HL-60/S4 (cell line): ENCODE measurements around the gene TTBK1.

Source experiments
- in situ Hi-C: fragments of 300-500 bp; cut with MboI; formaldehyde crosslinking; loops from 2 replicates; pipeline ENCODE4 v1.14.3; 2022; ENCODE audit warnings: low sequenced_read_pairs

Gene TTBK1

GRCh38 chr6:43269273-43270007 is 26.2 kb downstream of the TTBK1 start:
- in situ Hi-C loops: no loop called here

- in situ Hi-C loops: no loop called here
Observed at GRCh38 chr6:43271103-43271815, 28.0 kb downstream of the TTBK1 start.

GRCh38 chr6:43271944-43272343 is 28.7 kb downstream of the TTBK1 start:
- in situ Hi-C loops: no loop called here

DNA sequence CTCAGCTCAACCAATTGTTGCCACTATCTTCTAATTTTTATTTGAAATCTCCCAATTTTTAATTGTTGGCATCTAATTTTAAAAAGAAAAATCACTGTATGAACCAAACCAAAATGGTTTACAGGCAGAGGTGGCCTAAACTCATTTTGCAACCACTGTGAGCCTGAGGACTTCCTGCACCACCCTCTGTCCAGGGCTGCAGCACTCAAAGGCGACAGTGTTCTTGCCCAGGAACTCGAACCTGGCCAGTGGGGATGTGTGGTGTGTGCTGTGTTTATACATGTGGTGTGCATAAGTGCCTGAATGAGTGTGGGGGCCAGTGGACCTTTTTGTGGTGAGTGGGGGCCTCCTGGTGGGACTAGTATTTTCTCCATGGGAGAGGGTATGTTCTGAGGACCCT is 30.4 kb downstream of the TTBK1 start:
- in situ Hi-C loops: no loop called here

DNA sequence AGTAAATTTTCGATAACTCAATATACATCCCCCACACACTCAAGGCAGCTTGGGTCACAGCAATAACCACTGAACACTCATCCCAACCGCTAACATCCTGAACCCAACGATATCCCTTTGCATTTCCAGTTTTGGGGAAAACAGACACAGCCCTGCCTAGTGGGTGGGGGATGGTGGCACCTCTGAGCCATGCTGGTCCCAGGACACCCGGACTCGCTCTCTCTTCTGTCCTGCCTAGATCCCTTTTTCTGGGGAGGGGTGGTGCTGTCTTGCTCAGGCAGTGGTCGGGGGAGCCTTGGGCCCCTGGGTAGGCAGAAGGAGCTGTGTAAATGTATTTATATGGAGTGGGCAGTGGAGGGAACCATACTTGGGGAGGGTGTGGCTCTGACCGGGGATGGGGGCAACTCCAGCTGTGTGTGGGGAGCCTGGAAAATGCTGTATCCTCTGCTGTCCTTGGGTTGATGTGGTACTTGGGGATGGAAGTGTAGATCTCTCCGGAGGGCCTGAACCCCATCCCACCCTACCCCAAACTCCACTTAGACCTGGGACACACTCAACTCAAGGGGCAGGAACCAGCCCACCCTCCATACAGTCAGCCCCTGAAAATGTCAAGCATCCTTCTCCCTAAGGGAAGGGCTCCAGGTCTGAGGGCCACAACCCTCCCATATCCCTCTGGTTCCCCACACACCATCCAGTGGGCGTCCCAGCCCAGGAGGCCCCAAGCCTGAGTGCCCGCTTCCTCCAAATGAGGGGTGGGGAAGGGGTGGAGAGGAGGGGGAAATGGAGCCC is 31.0 kb downstream of the TTBK1 start:
- in situ Hi-C loops: no loop called here

DNA sequence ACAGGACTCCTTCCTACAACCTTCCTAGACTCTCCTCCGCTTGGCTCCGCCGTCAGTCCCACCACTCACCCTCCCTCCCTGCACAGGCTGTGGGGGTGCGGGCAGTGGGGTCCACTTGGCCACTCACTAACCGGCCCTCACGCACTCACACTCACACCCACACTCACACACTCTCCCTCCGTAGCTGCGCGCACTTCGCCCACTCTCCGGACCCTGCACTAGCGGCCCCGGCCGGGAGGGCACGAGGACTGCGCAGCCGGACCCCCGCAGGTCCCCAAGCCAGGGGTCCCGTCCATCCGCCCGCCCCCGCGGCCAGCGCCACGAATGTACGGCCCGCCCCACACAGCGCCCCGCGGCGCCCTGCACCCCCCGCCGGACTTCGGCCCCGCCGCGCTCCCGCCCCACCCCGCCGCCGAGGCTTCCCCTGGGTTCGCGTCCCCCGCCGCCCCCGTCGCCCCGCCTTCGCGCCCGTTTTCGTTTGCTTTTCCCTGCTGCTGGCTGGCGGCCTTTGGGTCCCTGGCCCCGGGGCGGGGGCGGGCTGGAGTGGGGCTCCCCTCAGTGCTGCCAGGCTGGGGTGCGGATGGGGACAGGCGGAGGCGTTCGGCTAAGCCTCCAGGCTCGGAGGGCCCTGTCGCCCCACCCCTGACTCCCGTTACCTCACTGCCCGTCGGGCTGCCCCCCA is 31.8 kb downstream of the TTBK1 start:
- in situ Hi-C loops: no loop called here

DNA sequence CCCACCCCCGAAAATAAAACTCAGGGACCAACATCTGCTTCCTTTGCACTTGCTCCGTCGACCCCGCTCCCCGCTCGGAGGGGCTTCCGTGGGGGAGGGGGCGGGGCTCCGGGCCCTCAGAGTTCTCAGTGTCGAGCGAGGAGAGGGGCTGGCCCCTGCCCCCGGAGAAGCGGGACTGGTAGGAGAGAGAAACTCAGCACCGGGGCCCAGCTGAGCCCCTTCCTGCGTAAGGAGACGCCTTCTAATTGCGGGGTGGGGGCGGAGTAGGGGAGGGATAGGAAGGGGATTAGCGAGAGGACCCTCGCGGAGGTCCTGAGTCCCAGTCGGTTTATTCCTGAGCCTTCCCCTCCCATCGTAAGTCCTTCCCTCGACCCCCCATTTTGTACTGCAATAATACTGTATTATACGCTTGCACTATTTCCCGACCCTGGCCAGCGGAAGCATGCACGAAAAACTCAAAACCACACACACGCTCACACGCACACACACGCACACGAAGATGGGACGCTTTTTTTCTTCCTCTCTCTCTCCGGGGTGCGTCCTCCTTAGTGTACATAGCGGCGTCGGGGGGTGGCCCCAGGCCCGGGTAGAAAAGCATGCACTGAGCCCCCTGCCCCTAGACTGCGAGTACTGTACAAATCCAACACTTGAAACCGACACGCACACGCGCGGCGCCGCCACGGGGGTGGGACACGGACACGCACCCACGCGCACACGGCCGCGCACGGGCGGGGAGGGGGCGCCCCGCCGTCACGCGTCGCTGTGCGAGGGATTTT is 32.7 kb downstream of the TTBK1 start:
- in situ Hi-C loops: no loop called here

DNA sequence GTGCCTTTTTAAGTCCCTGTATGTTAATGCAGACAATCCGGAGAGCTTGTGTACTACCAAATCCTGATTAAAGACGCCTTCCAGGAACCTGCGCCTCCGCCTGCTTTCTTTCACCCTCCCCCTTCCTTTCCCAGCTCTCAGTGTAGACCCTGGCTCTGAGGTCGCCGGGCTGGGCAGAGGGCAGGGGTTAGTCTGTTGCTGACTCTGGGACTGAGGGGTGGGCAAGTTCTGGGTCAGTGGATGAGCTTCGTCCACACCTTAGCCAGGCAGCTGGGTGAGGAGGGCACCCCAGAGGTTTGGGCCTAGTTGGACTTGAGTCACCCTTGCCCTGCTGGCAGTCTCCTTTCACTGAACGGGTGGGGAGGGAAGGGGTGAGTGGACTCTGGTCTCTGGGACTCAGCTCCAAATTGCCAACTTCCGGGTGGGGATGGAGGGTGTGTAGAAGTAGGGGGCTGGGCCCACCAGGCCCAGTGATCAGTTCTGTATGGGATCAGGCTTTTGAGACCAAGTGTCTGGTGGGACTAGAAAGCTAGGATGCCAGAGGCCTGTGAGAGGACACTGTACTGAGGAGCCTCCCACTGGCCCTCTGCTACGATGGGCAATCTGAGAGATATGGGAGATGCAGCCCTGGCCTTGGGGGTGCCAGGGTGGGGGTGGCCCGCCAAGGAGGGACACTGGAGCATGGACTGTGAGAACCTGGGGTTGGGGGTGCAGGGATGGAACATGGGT is 33.5 kb downstream of the TTBK1 start:
- in situ Hi-C loops: no loop called here

DNA sequence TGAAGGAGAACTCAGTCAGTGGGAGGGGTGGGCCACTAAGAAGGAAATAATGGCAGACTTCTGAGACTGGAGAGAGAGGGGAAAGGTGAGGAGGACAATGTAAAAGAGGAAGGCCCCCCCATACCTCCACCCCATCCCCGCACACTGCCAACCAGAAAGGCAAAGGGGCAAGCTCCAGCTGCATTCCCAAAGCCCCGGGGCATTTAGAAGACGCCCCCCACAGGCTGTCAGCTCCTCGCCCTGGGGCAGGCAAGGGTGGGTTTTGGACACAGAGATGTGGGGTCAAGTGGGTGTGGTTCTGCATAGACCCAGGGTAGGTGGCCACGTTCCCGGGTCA is 34.0 kb downstream of the TTBK1 start:
- in situ Hi-C loops: no loop called here

DNA sequence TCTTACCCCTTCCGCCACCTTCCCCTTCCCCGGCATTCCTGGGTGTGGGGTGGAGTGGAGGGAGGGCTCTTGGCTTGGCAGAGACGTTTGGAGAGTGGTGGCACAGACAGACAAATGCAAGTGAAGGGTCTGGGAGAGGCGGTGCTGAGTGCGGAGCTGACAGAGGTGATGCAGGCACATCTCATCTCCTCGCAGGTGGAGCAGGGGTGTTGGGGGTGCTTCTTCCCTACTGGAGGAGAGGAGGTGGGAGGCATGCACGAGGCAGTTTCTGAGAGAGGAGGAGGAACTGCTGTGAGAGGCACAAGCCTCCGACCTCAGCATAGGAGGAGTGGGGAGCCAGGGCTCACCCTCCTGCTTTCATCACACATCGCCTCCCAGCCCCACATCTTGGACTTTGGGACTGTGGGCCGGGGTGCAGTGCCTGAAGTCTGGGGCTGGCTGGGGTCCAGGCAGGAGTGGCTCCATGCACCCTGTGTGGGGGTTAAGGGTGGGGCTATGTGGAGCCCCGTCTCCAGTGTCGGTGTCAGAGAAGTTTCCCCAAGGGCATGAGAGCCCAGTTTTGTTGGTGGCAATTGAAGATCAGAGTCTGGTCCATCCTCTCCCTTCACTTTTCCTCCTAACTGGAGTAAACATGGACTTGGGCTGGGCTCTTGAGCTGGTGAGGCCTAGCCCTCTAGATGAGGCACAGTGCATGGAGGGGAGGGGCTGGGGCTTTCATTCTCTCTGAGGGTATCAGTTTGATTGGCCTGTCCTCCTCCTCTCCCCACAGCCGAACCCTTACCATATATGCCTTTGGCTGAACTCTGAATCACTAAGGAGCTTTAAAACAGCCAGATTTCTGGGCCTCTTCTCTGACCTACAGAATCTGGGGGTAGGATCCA is 34.6 kb downstream of the TTBK1 start:
- in situ Hi-C loops: no loop called here

- in situ Hi-C loops: no loop called here
Observed at GRCh38 chr6:43278524-43279078, 35.3 kb downstream of the TTBK1 start.

GRCh38 chr6:43280234-43280633 is 37.0 kb downstream of the TTBK1 start:
- in situ Hi-C loops: no loop called here

GRCh38 chr6:43282060-43282459 is 38.8 kb downstream of the TTBK1 start:
- in situ Hi-C loops: no loop called here

GRCh38 chr6:43282636-43283513 is 39.6 kb downstream of the TTBK1 start:
- in situ Hi-C loops: no loop called here

DNA sequence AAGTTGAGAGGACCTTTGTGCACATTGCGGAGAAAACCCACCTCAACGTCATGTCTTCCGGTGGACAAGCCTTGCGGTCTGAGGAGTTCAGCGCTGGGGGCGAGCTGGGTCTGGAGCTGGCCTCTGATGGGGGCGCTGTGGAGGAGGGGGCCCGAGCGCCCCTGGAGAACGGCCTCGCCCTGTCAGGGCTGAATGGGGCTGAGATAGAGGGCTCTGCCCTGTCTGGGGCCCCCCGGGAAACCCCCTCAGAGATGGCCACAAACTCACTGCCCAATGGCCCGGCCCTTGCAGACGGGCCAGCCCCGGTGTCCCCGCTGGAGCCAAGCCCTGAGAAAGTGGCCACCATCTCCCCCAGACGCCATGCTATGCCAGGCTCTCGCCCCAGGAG is 40.2 kb downstream of the TTBK1 start:
- in situ Hi-C loops: no loop called here

DNA sequence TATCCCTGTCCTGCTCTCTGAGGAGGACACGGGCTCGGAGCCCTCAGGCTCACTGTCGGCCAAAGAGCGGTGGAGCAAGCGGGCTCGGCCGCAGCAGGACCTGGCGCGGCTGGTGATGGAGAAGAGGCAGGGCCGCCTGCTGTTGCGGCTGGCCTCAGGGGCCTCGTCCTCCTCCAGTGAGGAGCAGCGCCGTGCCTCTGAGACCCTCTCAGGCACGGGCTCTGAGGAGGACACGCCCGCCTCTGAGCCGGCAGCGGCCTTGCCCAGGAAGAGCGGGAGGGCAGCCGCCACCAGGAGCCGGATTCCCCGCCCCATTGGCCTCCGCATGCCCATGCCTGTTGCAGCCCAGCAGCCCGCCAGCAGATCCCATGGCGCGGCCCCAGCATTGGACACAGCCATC is 40.6 kb downstream of the TTBK1 start:
- in situ Hi-C loops: no loop called here

DNA sequence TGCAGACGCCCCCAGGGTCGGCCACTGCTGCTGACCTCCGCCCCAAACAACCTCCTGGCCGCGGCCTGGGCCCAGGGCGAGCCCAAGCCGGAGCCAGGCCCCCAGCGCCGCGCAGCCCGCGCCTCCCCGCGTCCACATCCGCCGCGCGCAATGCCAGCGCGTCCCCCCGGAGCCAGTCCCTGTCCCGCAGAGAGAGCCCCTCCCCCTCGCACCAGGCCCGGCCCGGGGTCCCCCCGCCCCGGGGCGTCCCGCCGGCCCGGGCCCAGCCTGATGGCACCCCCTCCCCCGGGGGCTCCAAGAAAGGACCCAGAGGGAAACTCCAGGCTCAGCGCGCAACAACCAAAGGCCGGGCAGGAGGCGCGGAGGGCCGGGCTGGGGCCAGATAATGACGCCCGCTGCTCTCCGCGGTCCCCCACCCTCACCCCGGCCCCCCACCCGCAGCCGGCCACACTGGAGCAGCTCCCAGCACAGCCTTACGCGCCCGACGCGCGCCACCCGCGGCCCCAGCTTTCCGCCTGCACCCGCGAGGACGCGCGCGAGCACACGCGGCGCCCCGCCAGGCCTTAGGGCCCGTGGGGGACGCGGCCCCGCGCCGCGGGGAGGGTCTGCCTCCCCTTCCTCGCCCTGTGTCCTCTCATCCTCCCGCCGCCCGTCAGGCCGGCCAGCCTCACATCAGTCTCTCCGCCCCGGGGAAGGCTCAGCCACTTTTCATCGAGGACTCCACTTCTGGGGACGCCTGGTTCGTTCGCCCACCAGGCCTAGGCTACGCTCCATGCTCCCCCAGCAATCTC is 41.9 kb downstream of the TTBK1 start:
- in situ Hi-C loops: no loop called here
